Spleen (tissue), 7 donors: ENCODE data around the gene ATP9A.
"Not testable (repeated sequence)": the region's sequence is repeated elsewhere in the genome, so short reads cannot be mapped to it uniquely, and the experiment has no call there.

Source experiments
- CTCF ChIP-seq, 11 experiments: fragments of 200-600 bp in 7 of 11; fragments of 450-650 bp in 4 of 11; sonication (generic) in 4 of 11; IDR thresholded peaks in 8 of 11; conservative IDR thresholded peaks in 3 of 11; 1 replicate in 7 of 11; 2 replicates in 4 of 11; pipeline versions ENCODE4 v1.4.0 to v1.8.0; 2016 to 2021; ENCODE audit warnings: antibody characterized with exemption in 11 of 11, inconsistent platforms in 4 of 11, mild to moderate bottlenecking in 1 of 11
- POLR2A ChIP-seq, 3 donors: fragments of 450-650 bp; IDR thresholded peaks; one replicate each; pipeline ENCODE4 v1.5.1; 2017; ENCODE audit warnings: antibody characterized with exemption in 3 of 3, mild to moderate bottlenecking in 1 of 3
- donor health status: DM: no; HTN: no; CAD: no; lungs with moderate emphysema.
- donor health status: DM: no; HTN: no; CAD: no.
- donor health status: DM: no; HTN: no; CAD: no.

- TF ChIP-seq CTCF (IDR thresholded peaks at IDR 0.05 in 8 of 11, conservative IDR thresholded peaks at IDR 0.05 in 3 of 11); POLR2A (IDR thresholded peaks at IDR 0.05): not testable (repeated sequence)
These were observed 124.4 kb downstream of the ATP9A start for GRCh38 chr20:51643810-51644209.
